ENCODE data around the gene CCNY. TPM values are rescaled to one million over a fixed set of nuclear protein-coding genes. Genes with fewer than 3 reads are reported as not detected.

The CCNY gene
- total RNA-seq, 2 donors from 2014 or later, result 60.5 to 65.9 TPM

DNA sequence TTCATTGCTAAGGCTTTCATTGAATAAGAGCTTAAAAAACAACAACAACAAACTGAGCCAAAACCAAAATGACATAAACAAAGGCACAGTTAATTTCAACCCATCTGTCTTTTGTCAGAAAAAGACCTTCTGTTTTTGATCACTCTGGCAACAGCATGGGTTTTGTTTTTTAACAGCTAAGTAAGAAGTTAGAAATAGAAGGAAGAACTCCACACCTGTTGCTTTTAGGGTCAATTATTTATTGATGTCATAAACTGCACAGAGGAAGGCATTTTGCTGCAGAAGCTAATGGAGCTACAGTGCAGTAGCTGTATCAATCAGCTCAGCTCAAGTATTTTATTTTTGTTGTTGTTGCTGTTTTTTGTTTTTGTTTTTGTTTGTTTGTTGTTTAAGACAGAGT lies 252.5 kb downstream of the CCNY start:
- no peaks in the 10 kb centered on the region for H3K36me3 Mint-ChIP-seq (ENCODE audit: low read depth)
- Histone ChIP-seq H3K36me3 (ENCODE audit: control insufficient read depth, insufficient read depth, low read length) (no peaks in the 10 kb centered on the region), H3K9me3 (ENCODE audit: control insufficient read depth, low read length) (peaks cover 10% of the 10 kb centered on the region), H3K4me1 (ENCODE audit: control insufficient read depth, insufficient read depth, low read length) (no peaks in the 10 kb centered on the region), H3K4me3 (ENCODE audit: low read length) (no peak overlapping the region), H3K27ac (ENCODE audit: low read depth, low read length) (no peak overlapping the region), H3K27me3 (ENCODE audit: control insufficient read depth, insufficient read depth, low read length, poor library complexity, severe bottlenecking) (no peaks in the 10 kb centered on the region), H3K9ac (ENCODE audit: extremely low read depth, low read length, poor library complexity, severe bottlenecking) (no peak overlapping the region)
- no peak for DNase-seq
- TF ChIP-seq, protein P1, sequence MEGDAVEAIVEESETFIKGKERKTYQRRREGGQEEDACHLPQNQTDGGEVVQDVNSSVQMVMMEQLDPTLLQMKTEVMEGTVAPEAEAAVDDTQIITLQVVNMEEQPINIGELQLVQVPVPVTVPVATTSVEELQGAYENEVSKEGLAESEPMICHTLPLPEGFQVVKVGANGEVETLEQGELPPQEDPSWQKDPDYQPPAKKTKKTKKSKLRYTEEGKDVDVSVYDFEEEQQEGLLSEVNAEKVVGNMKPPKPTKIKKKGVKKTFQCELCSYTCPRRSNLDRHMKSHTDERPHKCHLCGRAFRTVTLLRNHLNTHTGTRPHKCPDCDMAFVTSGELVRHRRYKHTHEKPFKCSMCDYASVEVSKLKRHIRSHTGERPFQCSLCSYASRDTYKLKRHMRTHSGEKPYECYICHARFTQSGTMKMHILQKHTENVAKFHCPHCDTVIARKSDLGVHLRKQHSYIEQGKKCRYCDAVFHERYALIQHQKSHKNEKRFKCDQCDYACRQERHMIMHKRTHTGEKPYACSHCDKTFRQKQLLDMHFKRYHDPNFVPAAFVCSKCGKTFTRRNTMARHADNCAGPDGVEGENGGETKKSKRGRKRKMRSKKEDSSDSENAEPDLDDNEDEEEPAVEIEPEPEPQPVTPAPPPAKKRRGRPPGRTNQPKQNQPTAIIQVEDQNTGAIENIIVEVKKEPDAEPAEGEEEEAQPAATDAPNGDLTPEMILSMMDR (conservative IDR thresholded peaks at IDR 0.05), result no peak
- peaks cover 2% of the 10 kb centered on the region for H3K4me1 Mint-ChIP-seq
- H3K4me3 Mint-ChIP-seq, result no peak overlapping the region
- H3K9me3 Mint-ChIP-seq, result peaks cover 12% of the 10 kb centered on the region
- H3K27me3 Mint-ChIP-seq (ENCODE audit: insufficient read depth), result peaks cover 1% of the 10 kb centered on the region
- H3K27ac Mint-ChIP-seq, result no peak overlapping the region

DNA sequence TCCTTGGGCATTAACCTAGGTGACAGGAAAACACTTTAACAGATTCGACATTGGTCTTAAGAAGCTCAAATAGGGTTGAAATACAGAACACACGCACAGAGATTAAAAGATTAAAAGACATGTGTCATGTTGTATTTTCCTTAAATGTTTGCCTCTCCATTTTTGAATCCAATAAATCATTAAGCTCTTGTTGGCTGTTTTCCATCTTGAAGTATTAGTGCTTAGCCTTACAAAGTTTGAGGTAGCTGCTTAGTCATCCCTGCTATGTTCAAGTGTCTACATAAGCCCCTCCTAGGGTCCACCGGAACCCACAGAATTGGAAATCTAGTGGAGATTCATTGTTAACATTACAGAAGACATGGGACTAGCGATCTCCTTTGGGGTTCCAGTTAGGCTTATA lies 256.1 kb downstream of the CCNY start:
- Histone ChIP-seq H3K36me3 (ENCODE audit: control insufficient read depth, insufficient read depth, low read length) (no peaks in the 10 kb centered on the region), H3K4me1 (ENCODE audit: control insufficient read depth, insufficient read depth, low read length) (no peaks in the 10 kb centered on the region), H3K4me3 (ENCODE audit: low read length) (no peak overlapping the region), H3K9me3 (ENCODE audit: control insufficient read depth, low read length) (peaks cover 10% of the 10 kb centered on the region), H3K27ac (ENCODE audit: low read depth, low read length) (no peak overlapping the region), H3K9ac (ENCODE audit: extremely low read depth, low read length, poor library complexity, severe bottlenecking) (no peak overlapping the region), H3K27me3 (ENCODE audit: control insufficient read depth, insufficient read depth, low read length, poor library complexity, severe bottlenecking) (no peaks in the 10 kb centered on the region)
- Mint-ChIP-seq H3K27ac (no peak overlapping the region), H3K4me1 (peaks cover 13% of the 10 kb centered on the region), H3K27me3 (ENCODE audit: insufficient read depth) (peaks cover 1% of the 10 kb centered on the region), H3K4me3 (no peak overlapping the region), H3K9me3 (peaks cover 12% of the 10 kb centered on the region), H3K36me3 (ENCODE audit: low read depth) (no peaks in the 10 kb centered on the region)
- no peak for DNase-seq
- TF ChIP-seq, protein P1 (conservative IDR thresholded peaks at IDR 0.05), result no peak
- 99 to 100% methylated on average over 2 to 4 of the region's 4 CpGs for WGBS, 2 experiments (ENCODE audit: insufficient coverage in 1 of 2, insufficient read length in 1 of 2)

DNA sequence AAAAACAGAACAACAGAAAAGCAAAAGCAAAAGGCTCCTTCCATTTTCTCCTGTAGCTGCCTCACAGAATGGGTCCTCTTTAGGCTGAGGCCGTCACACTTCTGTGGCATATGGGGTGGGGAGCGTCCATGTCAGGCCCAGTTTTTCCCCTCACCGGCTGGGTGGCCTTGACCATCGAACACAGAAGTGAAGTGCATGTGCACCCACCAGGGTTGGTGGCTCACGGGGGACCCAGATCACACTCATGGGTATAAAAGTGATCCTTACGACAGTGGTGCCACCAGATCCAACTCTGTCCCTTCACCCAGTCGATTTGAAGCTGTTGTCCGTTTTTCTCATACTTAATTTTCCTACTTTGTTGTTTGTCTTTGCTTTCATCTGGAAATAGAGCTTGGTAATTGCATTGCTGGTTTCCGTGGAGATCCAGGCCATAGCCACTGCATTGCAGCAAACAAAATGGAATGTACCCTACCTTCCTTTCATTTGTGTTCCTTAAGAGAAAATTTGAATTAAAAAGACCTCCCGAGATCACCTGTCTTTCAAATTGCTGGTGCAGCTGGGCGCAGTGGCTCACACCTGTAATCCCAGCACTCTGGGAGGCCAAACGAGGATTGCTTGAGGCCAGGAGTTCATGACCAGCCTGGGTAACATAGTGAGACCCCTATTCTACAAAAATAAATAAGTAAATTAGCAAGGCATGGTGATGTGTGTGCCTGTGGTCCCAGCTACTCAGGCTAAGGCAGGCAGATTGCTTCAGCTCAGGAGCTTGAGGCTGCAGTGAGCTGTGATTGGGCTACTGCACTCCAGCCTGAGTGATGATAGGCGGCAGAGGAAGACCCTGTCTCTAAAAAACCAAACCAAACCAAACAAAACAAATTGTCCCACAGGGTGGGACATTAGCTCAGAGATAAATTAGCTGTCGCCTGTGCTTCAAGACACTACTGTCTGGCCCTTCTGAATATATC lies 258.1 kb downstream of the CCNY start:
- no peak overlapping the region for H3K4me3 Mint-ChIP-seq
- DNase-seq, result peak; percentile 80
- no peak overlapping the region for H3K4me3 ChIP-seq (ENCODE audit: low read length)
- H3K4me1 Mint-ChIP-seq, result peaks cover 13% of the 10 kb centered on the region
- H3K27ac ChIP-seq (ENCODE audit: low read depth, low read length), result no peak overlapping the region
- no peaks in the 10 kb centered on the region for H3K36me3 ChIP-seq (ENCODE audit: control insufficient read depth, insufficient read depth, low read length)
- no peak overlapping the region for H3K27ac Mint-ChIP-seq
- peaks cover 10% of the 10 kb centered on the region for H3K9me3 ChIP-seq (ENCODE audit: control insufficient read depth, low read length)
- no peaks in the 10 kb centered on the region for H3K27me3 ChIP-seq (ENCODE audit: control insufficient read depth, insufficient read depth, low read length, poor library complexity, severe bottlenecking)
- H3K9me3 Mint-ChIP-seq, result peaks cover 12% of the 10 kb centered on the region
- no peaks in the 10 kb centered on the region for H3K27me3 Mint-ChIP-seq (ENCODE audit: insufficient read depth)
- H3K9ac ChIP-seq (ENCODE audit: extremely low read depth, low read length, poor library complexity, severe bottlenecking), result no peak overlapping the region
- TF ChIP-seq, protein P1 (conservative IDR thresholded peaks at IDR 0.05), result no peak
- no peaks in the 10 kb centered on the region for H3K36me3 Mint-ChIP-seq (ENCODE audit: low read depth)
- H3K4me1 ChIP-seq (ENCODE audit: control insufficient read depth, insufficient read depth, low read length), result no peaks in the 10 kb centered on the region
- 70 to 72% methylated on average over 8 to 14 of the region's 14 CpGs for WGBS, 2 experiments (ENCODE audit: insufficient coverage in 1 of 2, insufficient read length in 1 of 2)
